ENCODE measurements around the gene MLST8.

GRCh38 chr16:2199095-2199494 lies 6.2 kb upstream of the MLST8 start:
- TF ChIP-seq, protein P1, sequence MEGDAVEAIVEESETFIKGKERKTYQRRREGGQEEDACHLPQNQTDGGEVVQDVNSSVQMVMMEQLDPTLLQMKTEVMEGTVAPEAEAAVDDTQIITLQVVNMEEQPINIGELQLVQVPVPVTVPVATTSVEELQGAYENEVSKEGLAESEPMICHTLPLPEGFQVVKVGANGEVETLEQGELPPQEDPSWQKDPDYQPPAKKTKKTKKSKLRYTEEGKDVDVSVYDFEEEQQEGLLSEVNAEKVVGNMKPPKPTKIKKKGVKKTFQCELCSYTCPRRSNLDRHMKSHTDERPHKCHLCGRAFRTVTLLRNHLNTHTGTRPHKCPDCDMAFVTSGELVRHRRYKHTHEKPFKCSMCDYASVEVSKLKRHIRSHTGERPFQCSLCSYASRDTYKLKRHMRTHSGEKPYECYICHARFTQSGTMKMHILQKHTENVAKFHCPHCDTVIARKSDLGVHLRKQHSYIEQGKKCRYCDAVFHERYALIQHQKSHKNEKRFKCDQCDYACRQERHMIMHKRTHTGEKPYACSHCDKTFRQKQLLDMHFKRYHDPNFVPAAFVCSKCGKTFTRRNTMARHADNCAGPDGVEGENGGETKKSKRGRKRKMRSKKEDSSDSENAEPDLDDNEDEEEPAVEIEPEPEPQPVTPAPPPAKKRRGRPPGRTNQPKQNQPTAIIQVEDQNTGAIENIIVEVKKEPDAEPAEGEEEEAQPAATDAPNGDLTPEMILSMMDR (IDR thresholded peaks at IDR 0.05; ENCODE audit: low read length): no peak
- TF ChIP-seq EZH2 (optimal IDR thresholded peaks at IDR 0.05; ENCODE audit: low read depth, low read length) (no peak), EZH2phosphoT487 (IDR thresholded peaks at IDR 0.05; ENCODE audit: low read length) (no peak)
